ENCODE data around the gene BEST3.
"Not testable (repeated sequence)": the region's sequence is repeated elsewhere in the genome, so short reads cannot be mapped to it uniquely, and the experiment has no call there.

- not testable (repeated sequence) for TF ChIP-seq CTCF (conservative IDR thresholded peaks at IDR 0.05 in 1 of 2, IDR thresholded peaks at IDR 0.05 in 1 of 2; ENCODE audit: low read depth in 1 of 2, low read length in 2 of 2); EZH2 (IDR thresholded peaks at IDR 0.05; ENCODE audit: low read length, missing control alignments)
Measured at GRCh38 chr12:69604275-69604674, 94.8 kb downstream of the BEST3 start.

All from fibroblast of lung (primary cell).